K562 (cell line): ENCODE results near the gene BIRC6. TPM values are rescaled to one million over a fixed set of nuclear protein-coding genes. Genes with fewer than 3 reads are reported as not detected.
A peak's percentile ranks its signal among the peaks of the same experiment; 100 is the strongest.

ENCODE experiments used
- ARID1B ChIP-seq: fragments of 450-650 bp; IDR thresholded peaks from 2 replicates; pipeline ENCODE4 v1.6.1; 2016; ENCODE audit warnings: antibody characterized with exemption, mild to moderate bottlenecking, inconsistent platforms
- BCOR ChIP-seq: fragments of 450-650 bp; IDR thresholded peaks from 2 replicates; pipeline ENCODE4 v1.6.1; 2016
- CBX2 ChIP-seq: fragments of 200-600 bp; sonication (generic); IDR thresholded peaks from one replicate; pipeline ENCODE4 v1.6.1; 2012; ENCODE audit warnings: mild to moderate bottlenecking, low read length, inconsistent platforms; ENCODE audit not compliant: insufficient read depth, poor library complexity, severe bottlenecking
- CCAR2 ChIP-seq: fragments of 200-400 bp; formaldehyde crosslinking; IDR thresholded peaks from 2 replicates; pipeline ENCODE4 v1.6.1; 2017; ENCODE audit warnings: mild to moderate bottlenecking, low read depth, low read length
- DMBX1 ChIP-seq: fragments of 250-450 bp; sonication (Bioruptor Pico); IDR thresholded peaks from 2 replicates; pipeline ENCODE4 v1.8.0; 2022; ENCODE audit warnings: inconsistent platforms, mild to moderate bottlenecking, moderate library complexity, borderline replicate concordance
- EWSR1 ChIP-seq: fragments of 450-650 bp; IDR thresholded peaks from 2 replicates; pipeline ENCODE4 v1.6.1; 2018; ENCODE audit warnings: borderline replicate concordance, mild to moderate bottlenecking, low read depth, moderate library complexity; ENCODE audit not compliant: partially characterized antibody
- GABPB2 ChIP-seq: fragments of 250-450 bp; sonication (Bioruptor Pico); conservative IDR thresholded peaks from 2 replicates; pipeline ENCODE4 v1.5.1; 2021; ENCODE audit warnings: mild to moderate bottlenecking
- HNRNPH1 ChIP-seq: fragments of 200-400 bp; formaldehyde crosslinking; optimal IDR thresholded peaks from 2 replicates; pipeline ENCODE3; 2017; ENCODE audit warnings: low read depth, mild to moderate bottlenecking, low read length, moderate library complexity
- ILK ChIP-seq: fragments of 450-650 bp; IDR thresholded peaks from 2 replicates; pipeline ENCODE4 v1.6.1; 2016; ENCODE audit warnings: missing genetic modification characterization, low read depth, mild to moderate bottlenecking, missing compliant biosample characterization, moderate library complexity, borderline replicate concordance
- KLF1 ChIP-seq: fragments of 450-650 bp; IDR thresholded peaks from 2 replicates; pipeline ENCODE4 v1.6.1; 2016; ENCODE audit warnings: missing genetic modification characterization, missing compliant biosample characterization
- NFE2 ChIP-seq: IDR thresholded peaks from 2 replicates; pipeline ENCODE4 v1.6.1; 2014; ENCODE audit warnings: antibody characterized with exemption, low read depth
- NR4A1 ChIP-seq, 2 experiments: fragments of 250-450 bp in 1 of 2; fragments of 450-650 bp in 1 of 2; sonication (Bioruptor Pico) in 1 of 2; IDR thresholded peaks; 2 replicates each; pipeline versions ENCODE4 v1.4.0 to v1.6.1; 2016 to 2020; ENCODE audit warnings: mild to moderate bottlenecking in 2 of 2, missing compliant biosample characterization in 1 of 2, missing genetic modification characterization in 1 of 2, moderate library complexity in 1 of 2
- POLR2A ChIP-seq: fragments of 450-650 bp; conservative IDR thresholded peaks from 2 replicates; pipeline ENCODE4 v1.6.1; 2016
- POLR2AphosphoS2 ChIP-seq: IDR thresholded peaks from 2 replicates; pipeline ENCODE4 v1.6.1; 2012; ENCODE audit warnings: low read length, improper control_type of control experiment
- SAFB ChIP-seq: fragments of 200-400 bp; formaldehyde crosslinking; IDR thresholded peaks from 2 replicates; pipeline ENCODE4 v1.6.1; 2017; ENCODE audit warnings: low read depth, low read length, borderline replicate concordance
- TAF1 ChIP-seq: IDR thresholded peaks from 2 replicates; pipeline ENCODE4 v1.6.1; 2011; ENCODE audit warnings: mild to moderate bottlenecking, low read length, moderate library complexity; ENCODE audit not compliant: insufficient read depth, control insufficient read depth, severe bottlenecking; ENCODE audit errors: extremely low read depth
- TOE1 ChIP-seq, 2 experiments: fragments of 450-650 bp in 1 of 2; sonication (generic) in 1 of 2; formaldehyde crosslinking in 1 of 2; IDR thresholded peaks; 2 replicates each; pipeline versions ENCODE4 v1.7.1 to v1.8.0; 2016 to 2022; ENCODE audit warnings: borderline replicate concordance in 2 of 2, mild to moderate bottlenecking in 2 of 2, antibody characterized with exemption in 1 of 2, inconsistent platforms in 1 of 2, low read depth in 1 of 2, missing genetic modification reagents in 1 of 2, moderate library complexity in 1 of 2
- ZNF280A ChIP-seq: fragments of 450-650 bp; IDR thresholded peaks from 2 replicates; pipeline ENCODE4 v1.6.1; 2018; ENCODE audit warnings: mild to moderate bottlenecking, low read depth; ENCODE audit not compliant: partially characterized antibody
- ZNF431 ChIP-seq: sonication (generic); formaldehyde crosslinking; IDR thresholded peaks from 2 replicates; pipeline ENCODE4 v1.8.0; 2022; ENCODE audit warnings: mild to moderate bottlenecking, missing genetic modification reagents
- ZNF436 ChIP-seq: fragments of 250-450, 450-650 bp; sonication (Bioruptor Pico); formaldehyde crosslinking; IDR thresholded peaks from 2 replicates; pipeline ENCODE4 v1.7.0; 2020; ENCODE audit warnings: mild to moderate bottlenecking
- ZNF444 ChIP-seq: fragments of 250-450 bp; sonication (Bioruptor Pico); IDR thresholded peaks from 2 replicates; pipeline ENCODE4 v1.4.0; 2020; ENCODE audit warnings: mild to moderate bottlenecking, moderate library complexity
- ZNF551 ChIP-seq: fragments of 250-450 bp; sonication (Bioruptor Pico); IDR thresholded peaks from 2 replicates; pipeline ENCODE4 v1.5.0; 2021; ENCODE audit warnings: mild to moderate bottlenecking, moderate library complexity
- ZNF699 ChIP-seq: fragments of 250-450 bp; sonication (Bioruptor Pico); IDR thresholded peaks from 2 replicates; pipeline ENCODE4 v1.8.0; 2021; ENCODE audit warnings: mild to moderate bottlenecking, moderate library complexity; ENCODE audit not compliant: insufficient replicate concordance
- polyA plus RNA-seq, 8 experiments: library from polyadenylated mRNA; depleted of rRNA in 4 of 8; stranded (reverse) in 5 of 8; unstranded in 3 of 8; fragments of >200 nt; fragmentation: Nextera tagmentation in 2 of 8; fragmentation: Illumina TruSeq in 1 of 8; extraction: Ambion mirVana in 2 of 8; extraction: Trizol in 1 of 8; gene quantifications; 2 replicates each; pipeline versions ENCODE4 v1.2.1 to v1.2.3, GENCODE V29; 2011 to 2014; ENCODE audit warnings: inconsistent platforms in 1 of 8, missing spikeins in 1 of 8
- total RNA-seq, 7 experiments: library from RNA; depleted of rRNA in 6 of 7; stranded (reverse); fragments of >200 nt in 6 of 7; fragmentation: Illumina TruSeq in 2 of 7; extraction: Trizol in 2 of 7; gene quantifications; 2 replicates each; pipeline versions ENCODE4 v1.2.1 to v1.2.3, GENCODE V29; 2011 to 2021; ENCODE audit warnings: low replicate concordance in 1 of 7
- TF ChIP-seq, protein P1 (sequence below): IDR thresholded peaks from 2 replicates; pipeline ENCODE4 v1.6.1; 2011; ENCODE audit warnings: borderline replicate concordance, low read depth, mild to moderate bottlenecking, moderate library complexity, low read length; ENCODE audit not compliant: insufficient read depth, poor library complexity, severe bottlenecking

BIRC6 gene
- total and polyA plus RNA-seq, 9 of the 15 experiments (the other 6 are each of a cell fraction or from before 2014, with no cell fraction given) = 18.8 to 110 (median 49.8) TPM

DNA sequence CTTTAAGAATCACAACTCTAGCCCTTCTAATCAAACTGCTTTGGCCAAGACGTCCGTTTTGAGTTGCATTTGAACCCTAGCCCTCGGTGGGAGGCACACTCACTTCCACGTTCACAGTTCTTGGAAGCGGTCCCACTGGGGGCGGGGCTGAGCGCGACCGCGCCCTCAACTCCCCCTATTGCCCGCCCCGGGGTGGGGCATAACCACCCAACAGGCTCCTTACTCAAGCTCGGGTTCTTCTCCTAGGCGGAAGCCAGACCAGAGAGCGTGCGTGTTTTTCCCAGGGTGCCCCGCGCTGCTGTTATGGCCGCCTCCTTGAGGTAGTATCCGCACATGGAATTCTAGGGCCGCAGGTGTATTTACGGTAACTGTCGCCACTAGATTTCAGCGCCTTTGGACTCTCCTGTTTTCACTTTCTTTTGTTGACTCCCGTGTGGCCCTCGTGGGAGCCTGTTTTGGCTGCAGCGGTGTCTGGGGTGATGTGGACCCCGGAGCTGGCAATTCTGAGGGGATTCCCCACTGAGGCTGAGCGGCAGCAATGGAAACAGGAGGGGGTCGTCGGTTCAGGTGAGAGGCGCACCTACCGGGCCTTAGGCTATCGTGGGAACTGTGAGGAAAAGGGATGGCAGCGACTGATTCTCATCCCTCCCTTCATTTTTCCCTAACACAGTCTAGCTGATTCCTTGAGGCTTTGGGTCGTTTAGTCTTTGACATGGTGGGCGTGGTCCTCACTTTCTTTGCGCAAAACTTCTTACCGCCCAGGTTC lies 271.2 kb downstream of the BIRC6 start, which contains the start of gene TTC27 (continued):
- peak; percentile 65; the same call in 1 of the 2 replicates for TF ChIP-seq TOE1 (IDR thresholded peaks at IDR 0.05; ENCODE audit: borderline replicate concordance)
- 0 out of 2 replicates have a peak, but pooled peaks have one; percentile 43 for TF ChIP-seq TOE1 (CRISPR knock-in tag; IDR thresholded peaks at IDR 0.05; ENCODE audit: borderline replicate concordance, low read depth)
- no peak for TF ChIP-seq KLF1
- no peak for TF ChIP-seq ZNF699 (CRISPR knock-in tag)
- TF ChIP-seq ILK = no peak
- no peak for TF ChIP-seq CCAR2
- TF ChIP-seq BCOR = no peak
- 0 out of 2 replicates have a peak, but pooled peaks have one; percentile 33 for TF ChIP-seq ZNF431 (CRISPR knock-in tag)
- TF ChIP-seq, protein P1, sequence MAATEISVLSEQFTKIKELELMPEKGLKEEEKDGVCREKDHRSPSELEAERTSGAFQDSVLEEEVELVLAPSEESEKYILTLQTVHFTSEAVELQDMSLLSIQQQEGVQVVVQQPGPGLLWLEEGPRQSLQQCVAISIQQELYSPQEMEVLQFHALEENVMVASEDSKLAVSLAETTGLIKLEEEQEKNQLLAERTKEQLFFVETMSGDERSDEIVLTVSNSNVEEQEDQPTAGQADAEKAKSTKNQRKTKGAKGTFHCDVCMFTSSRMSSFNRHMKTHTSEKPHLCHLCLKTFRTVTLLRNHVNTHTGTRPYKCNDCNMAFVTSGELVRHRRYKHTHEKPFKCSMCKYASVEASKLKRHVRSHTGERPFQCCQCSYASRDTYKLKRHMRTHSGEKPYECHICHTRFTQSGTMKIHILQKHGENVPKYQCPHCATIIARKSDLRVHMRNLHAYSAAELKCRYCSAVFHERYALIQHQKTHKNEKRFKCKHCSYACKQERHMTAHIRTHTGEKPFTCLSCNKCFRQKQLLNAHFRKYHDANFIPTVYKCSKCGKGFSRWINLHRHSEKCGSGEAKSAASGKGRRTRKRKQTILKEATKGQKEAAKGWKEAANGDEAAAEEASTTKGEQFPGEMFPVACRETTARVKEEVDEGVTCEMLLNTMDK = no peak
- TF ChIP-seq ARID1B = no peak
- TF ChIP-seq GABPB2 (CRISPR knock-in tag) = no peak
- TF ChIP-seq NFE2 = no peak
- TF ChIP-seq POLR2A = peak; percentile 87
- TF ChIP-seq SAFB = no peak
- no peak for TF ChIP-seq CBX2
- no peak for TF ChIP-seq ZNF444 (CRISPR knock-in tag)
- no peak for TF ChIP-seq ZNF436
- no peak for TF ChIP-seq EWSR1
- no peak for TF ChIP-seq ZNF280A
- no peak for TF ChIP-seq NR4A1 (CRISPR knock-in tag; IDR thresholded peaks at IDR 0.05)
- TF ChIP-seq NR4A1 (tag; IDR thresholded peaks at IDR 0.05) = no peak
- no peak for TF ChIP-seq ZNF551 (CRISPR knock-in tag)
- no peak for TF ChIP-seq DMBX1
- peak; percentile 80 for TF ChIP-seq TAF1
- no peak for TF ChIP-seq HNRNPH1
- TF ChIP-seq POLR2AphosphoS2 = no peak
